DMS53 (cell line): ENCODE results near the gene SPECC1L.

Source experiments
- DNase-seq: peaks from one replicate; lab custom pipeline; 2025; lab: John Stamatoyannopoulos, UW

SPECC1L gene

GRCh38 chr22:24442352-24442744 lies 171.7 kb downstream of the SPECC1L start:
- no peak for DNase-seq

DNA sequence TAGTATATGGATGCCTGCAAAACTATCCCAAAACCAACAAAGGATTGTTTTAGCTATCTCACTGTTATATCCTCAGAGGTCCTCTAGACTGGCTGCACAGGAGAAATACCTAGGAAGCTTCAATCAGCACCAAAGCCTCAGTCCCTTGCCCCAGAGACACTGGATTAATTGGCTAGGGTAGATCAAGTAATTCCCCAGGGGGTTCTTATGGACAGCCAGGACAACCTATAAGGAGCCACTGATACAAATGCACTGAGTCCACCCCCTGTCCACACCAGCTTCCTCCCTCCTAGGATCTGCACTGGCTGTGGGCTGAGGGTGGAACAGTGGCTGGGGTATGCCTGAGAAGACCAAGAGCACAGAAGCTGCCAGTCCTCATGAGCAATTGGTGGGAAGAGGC lies 173.0 kb downstream of the SPECC1L start:
- DNase-seq: no peak

- DNase-seq: no peak
These were observed 173.6 kb downstream of the SPECC1L start for GRCh38 chr22:24444251-24444650.

GRCh38 chr22:24444729-24445466 lies 174.3 kb downstream of the SPECC1L start:
- no peak for DNase-seq

GRCh38 chr22:24445481-24446259 lies 175.0 kb downstream of the SPECC1L start:
- no peak for DNase-seq

GRCh38 chr22:24446260-24446611 lies 175.6 kb downstream of the SPECC1L start:
- DNase-seq: no peak

- no peak for DNase-seq
These were observed 180.0 kb downstream of the SPECC1L start for GRCh38 chr22:24450610-24451009.

DNA sequence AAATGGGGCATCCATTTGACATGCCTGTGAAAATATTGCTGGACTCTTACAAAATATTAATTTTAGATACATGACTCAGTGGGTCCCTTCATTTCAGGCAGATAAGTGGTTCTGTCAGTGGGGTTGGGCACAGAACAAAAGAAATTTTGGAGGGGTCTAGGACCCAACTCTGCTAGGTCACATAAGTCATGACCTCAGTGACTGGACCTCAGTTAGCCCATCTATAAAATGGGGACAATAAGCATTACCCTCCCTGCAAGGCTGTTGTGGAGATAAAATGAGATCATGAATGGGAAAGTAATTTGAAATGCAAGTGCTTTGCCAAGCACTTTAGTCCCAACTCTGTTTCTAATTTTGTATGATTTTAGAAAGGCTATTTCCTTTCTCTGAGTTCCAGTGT lies 180.5 kb downstream of the SPECC1L start:
- DNase-seq: no peak

- DNase-seq: no peak
These were observed 183.2 kb downstream of the SPECC1L start for GRCh38 chr22:24453853-24454252.

GRCh38 chr22:24455039-24455438 lies 184.4 kb downstream of the SPECC1L start:
- DNase-seq: no peak

GRCh38 chr22:24455751-24456426 lies 185.3 kb downstream of the SPECC1L start:
- no peak for DNase-seq

DNA sequence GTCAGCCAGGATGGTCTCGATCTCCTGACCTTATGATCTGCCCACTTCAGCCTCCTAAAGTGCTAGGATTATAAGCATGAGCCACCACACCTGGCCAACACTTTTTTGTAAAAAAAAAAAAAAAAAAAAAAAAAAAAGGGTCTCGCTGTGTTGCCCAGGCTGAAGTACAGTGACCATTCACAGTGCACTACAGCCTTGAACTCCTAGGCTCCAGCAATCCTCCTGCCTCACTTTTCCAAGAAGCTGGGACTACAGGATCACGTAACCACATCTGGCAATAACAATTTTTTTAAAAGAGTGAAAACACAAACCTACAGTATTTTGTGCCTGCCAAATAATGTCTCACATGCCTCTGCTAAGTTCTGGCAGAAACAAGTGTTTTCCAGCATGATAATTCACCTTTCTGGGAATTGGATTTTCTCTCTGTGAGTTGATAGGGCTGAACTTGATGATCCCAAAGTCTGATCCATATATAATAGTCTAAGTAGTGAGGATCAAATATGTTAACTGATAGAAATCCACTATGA lies 187.3 kb downstream of the SPECC1L start:
- DNase-seq: no peak

DNA sequence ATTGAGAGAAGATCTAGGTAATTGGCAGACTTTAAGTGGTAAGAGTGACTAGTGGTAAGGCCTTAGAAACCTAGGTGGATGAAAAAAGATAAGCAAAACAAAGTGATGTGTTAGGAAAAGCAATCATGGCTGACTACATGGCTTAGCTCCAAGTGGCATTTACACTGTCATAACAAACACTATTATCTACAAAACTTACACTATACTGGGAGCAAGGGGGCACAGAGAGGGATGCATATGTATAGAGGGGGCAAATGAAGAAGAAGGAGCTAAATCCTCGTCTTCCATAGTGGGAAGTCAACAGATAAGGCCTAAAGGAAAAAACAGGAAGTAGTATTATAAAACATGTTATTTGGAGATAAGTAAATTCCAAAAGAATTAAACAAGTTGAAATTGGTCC lies 189.3 kb downstream of the SPECC1L start:
- no peak for DNase-seq

- DNase-seq: no peak
These were observed 189.9 kb downstream of the SPECC1L start for GRCh38 chr22:24460418-24461089.

GRCh38 chr22:24463071-24463760 lies 192.6 kb downstream of the SPECC1L start:
- no peak for DNase-seq

GRCh38 chr22:24465566-24465965 lies 194.9 kb downstream of the SPECC1L start:
- DNase-seq: no peak

- no peak for DNase-seq
These were observed 195.3 kb downstream of the SPECC1L start for GRCh38 chr22:24465975-24466374.

DNA sequence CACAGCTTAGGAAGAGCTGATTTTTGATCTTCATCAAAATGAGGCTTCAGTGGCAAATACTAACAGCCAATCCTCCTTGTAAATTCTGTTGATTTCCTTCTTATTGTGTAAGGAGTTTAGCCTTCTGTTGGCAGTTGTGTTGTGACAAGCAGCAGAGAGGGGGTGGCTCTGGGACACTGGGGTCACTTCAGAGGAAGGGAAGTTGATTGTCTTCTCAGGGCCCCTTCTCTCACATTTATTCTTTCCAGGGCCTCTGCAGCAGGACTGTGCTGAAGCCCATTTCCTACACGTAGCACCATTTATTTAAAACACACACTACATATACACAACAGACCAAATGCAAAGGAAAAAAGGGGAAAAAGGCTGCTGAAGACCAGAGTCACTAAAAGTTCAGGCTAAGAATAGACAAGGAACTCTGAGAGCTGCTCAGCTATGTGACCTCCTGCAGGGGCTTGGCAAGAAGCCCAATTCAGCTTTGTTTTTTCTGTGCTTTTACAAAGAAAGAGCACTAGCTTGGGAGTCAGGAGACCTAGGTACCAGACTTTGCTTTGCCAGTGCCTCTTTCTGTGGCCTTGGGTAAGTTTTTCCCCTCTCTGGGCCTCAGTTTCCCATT lies 196.2 kb downstream of the SPECC1L start:
- DNase-seq: no peak

DNA sequence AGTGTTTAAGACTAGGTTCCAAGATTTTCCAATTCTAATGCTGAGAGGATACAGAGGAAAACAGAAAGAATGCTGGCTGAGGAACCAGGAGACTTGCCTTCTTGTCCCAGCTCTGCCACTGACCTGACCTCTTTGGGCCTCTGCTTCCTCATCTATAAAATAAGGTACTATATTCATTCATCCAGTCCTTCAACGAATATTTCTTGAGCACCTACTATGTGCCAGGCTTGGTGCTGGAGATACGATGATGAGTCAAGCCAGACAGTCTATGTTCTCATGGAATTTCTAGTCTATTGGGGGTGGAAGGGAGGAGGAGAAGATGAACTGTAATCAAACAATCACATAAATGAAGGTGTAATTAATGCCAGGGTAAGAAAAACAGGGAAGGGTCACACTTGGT lies 196.7 kb downstream of the SPECC1L start:
- DNase-seq: no peak
